NK-92 (cell line): ENCODE data around the gene HNRNPA2B1.
"Not testable (repeated sequence)": the region's sequence is repeated elsewhere in the genome, so short reads cannot be mapped to it uniquely, and the experiment has no call there.

Experiments used
- DNase-seq: peaks from one replicate; lab custom pipeline; 2025; ENCODE audit not compliant: unreplicated experiment; lab: John Stamatoyannopoulos, UW

HNRNPA2B1 gene

DNA sequence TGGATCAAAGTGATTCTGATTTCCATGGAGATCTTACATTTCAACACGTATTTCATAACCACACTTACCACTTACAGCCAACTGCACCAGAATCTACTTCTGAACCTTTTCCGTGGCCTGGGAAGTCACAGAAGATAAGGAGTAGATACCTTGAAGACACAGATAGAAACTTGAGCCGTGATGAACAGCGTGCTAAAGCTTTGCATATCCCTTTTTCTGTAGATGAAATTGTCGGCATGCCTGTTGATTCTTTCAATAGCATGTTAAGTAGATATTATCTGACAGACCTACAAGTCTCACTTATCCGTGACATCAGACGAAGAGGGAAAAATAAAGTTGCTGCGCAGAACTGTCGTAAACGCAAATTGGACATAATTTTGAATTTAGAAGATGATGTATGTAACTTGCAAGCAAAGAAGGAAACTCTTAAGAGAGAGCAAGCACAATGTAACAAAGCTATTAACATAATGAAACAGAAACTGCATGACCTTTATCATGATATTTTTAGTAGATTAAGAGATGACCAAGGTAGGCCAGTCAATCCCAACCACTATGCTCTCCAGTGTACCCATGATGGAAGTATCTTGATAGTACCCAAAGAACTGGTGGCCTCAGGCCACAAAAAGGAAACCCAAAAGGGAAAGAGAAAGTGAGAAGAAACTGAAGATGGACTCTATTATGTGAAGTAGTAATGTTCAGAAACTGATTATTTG lies 15.3 kb downstream of the HNRNPA2B1 start:
- DNase-seq = no peak

GRCh38 chr7:26184281-26185101 lies 16.1 kb downstream of the HNRNPA2B1 start:
- not testable (repeated sequence) for DNase-seq

- no peak for DNase-seq
Measured at GRCh38 chr7:26183545-26184280, 16.8 kb downstream of the HNRNPA2B1 start.

- DNase-seq = no peak
Measured at GRCh38 chr7:26182706-26183105, 17.8 kb downstream of the HNRNPA2B1 start.

DNA sequence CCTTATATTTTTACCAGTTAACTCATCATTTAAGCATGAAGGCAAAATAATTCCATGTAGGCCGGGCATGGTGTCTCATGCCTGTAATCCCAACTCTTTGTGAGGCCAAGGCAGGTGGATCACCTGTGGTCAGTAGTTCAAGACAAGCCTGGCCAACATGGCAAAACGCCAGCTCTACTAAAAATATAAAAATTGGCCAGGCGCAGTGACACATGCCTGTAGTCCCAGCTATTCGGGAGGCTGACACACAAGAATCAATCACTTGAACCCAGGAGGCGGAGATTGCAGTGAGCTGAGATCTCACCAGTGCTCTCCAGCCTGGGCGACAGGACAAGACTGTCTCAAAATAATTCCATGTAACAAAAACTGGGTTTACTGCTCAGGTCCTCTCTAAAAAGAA lies 18.3 kb downstream of the HNRNPA2B1 start:
- DNase-seq = no peak

GRCh38 chr7:26181474-26182227 lies 18.9 kb downstream of the HNRNPA2B1 start:
- no peak for DNase-seq

- no peak for DNase-seq
Measured at GRCh38 chr7:26180792-26181198, 19.8 kb downstream of the HNRNPA2B1 start.

DNA sequence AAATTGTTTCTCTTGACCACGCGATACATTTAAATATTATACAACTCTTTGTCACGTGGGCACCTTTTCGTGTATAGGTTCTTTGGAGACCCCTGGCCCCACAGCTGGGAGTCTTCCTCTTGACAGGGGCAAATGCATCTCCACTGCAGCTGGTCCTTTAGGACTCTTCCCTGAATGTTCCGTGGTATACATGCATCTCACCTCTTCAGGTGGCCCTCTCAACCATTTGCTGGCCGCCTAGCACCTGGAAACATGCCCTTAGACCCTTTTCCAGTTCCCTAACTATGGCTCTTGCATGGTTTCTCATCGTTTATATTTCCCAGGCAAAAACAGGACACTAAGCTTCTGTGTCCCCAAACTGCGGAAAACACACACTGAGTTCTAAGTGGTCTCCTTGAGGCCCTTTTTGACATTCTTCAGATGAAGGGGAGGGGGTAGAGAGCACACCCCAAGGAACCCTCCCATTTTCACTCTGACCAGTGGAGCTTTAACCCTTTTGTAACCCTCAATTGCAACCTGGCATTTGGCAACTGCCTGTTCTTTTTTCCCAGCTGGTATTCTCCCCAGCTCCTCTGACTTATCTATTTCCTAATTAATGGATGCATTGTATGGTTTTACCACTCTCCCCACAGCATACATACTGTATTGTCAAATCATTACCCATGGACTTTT lies 20.6 kb downstream of the HNRNPA2B1 start:
- no peak for DNase-seq

DNA sequence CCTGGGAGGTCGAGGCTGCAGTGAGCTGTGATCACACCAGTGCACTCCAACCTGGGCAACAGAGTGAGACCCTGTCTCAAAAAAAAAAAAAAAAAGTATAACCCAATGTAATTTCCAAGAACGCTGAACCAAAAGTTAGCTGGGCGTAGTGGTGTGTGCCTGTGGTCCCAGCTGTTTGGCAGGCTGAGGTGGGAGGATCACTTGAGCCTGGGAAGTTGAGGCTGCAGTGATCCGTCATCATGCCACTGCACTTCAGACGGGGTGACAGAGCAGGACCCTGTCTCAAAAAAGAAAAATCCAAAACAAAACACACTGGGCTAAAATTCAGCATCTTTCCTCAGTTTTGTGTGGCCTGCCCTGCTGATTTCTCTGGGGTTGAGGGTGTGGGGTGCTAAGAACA lies 21.1 kb downstream of the HNRNPA2B1 start:
- DNase-seq = no peak

- no peak for DNase-seq
Measured at GRCh38 chr7:26178272-26178960, 22.1 kb downstream of the HNRNPA2B1 start.

DNA sequence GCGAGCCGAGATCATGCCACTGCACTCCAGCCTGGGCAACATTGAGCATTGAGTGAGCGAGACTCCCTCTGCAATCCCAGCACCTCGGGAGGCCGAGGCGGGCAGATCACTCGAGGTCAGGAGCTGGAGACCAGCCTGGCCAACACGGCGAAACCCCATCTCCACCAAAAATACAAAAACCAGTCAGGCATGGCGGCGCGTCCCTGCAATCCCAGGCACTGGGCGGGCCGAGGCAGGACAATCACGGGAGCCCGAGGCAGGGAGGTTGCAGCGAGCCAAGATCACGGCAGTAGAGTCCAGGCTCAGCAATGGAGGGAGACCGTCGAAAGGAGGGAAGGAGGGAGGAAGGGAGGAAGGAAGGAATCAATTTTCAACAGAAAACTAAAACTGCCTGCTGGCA lies 23.3 kb downstream of the HNRNPA2B1 start:
- DNase-seq = not testable (repeated sequence)

DNA sequence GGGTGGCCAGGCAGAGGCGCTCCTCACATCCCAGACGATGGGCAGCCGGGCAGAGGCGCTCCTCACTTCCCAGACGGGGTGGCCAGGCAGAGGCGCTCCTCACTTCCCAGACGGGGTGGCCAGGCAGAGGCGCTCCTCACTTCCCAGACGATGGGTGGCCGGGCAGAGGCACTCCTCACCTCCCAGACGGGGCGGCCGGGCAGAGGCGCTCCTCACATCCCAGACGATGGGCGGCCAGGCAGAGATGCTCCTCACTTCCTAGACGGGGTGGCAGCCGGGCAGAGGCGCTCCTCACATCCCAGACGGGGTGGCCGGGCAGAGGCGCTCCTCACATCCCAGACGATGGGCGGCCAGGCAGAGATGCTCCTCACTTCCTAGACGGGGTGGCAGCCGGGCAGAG lies 23.9 kb downstream of the HNRNPA2B1 start:
- not testable (repeated sequence) for DNase-seq

DNA sequence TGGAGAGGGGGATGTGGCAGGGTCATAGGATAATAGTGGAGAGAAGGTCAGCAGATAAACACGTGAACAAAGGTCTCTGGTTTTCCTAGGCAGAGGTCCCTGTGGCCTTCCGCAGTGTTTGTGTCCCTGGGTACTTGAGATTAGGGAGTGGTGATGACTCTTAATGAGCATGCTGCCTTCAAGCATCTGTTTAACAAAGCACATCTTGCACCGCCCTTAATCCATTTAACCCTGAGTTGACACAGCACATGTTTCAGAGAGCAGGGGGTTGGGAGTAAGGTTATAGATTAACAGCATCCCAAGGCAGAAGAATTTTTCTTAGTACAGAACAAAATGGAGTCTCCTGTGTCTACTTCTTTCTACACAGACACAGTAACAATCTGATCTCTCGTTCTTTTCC lies 24.6 kb downstream of the HNRNPA2B1 start:
- DNase-seq = not testable (repeated sequence)

- no peak for DNase-seq
Measured at GRCh38 chr7:26172048-26172447, 28.5 kb downstream of the HNRNPA2B1 start.

- no peak for DNase-seq
Measured at GRCh38 chr7:26171601-26172000, 28.9 kb downstream of the HNRNPA2B1 start.

GRCh38 chr7:26170663-26171062 lies 29.9 kb downstream of the HNRNPA2B1 start:
- DNase-seq = no peak

GRCh38 chr7:26169271-26169670 lies 31.3 kb downstream of the HNRNPA2B1 start:
- DNase-seq = no peak

GRCh38 chr7:26168458-26169023 lies 32.0 kb downstream of the HNRNPA2B1 start:
- DNase-seq = no peak

- DNase-seq = no peak
Measured at GRCh38 chr7:26167303-26167934, 33.1 kb downstream of the HNRNPA2B1 start.
